Neutrophil (primary cell): Measurements from ENCODE around the gene PACS2.
"Not testable (repeated sequence)": the region's sequence is repeated elsewhere in the genome, so short reads cannot be mapped to it uniquely, and the experiment has no call there.

ENCODE experiments used
- H3K27ac ChIP-seq: fragments of 200-600 bp; sonication (generic); 2 replicates; pipeline ENCODE4 v1.5.1; 2016; ENCODE audit warnings: mild to moderate bottlenecking, moderate library complexity
- H3K27me3 ChIP-seq: fragments of 200-600 bp; sonication (generic); 2 replicates; pipeline ENCODE4 v1.6.0; 2016; ENCODE audit warnings: mild to moderate bottlenecking
- H3K36me3 ChIP-seq: fragments of 200-600 bp; sonication (generic); 2 replicates; pipeline ENCODE4 v1.5.1; 2017
- H3K4me1 ChIP-seq, 2 experiments: fragments of 200-600 bp in 1 of 2; sonication (generic) in 1 of 2; 1 replicate in 1 of 2; 2 replicates in 1 of 2; pipeline versions ENCODE4 v1.5.1 to v1.6.1; 2013 to 2016; ENCODE audit warnings: low read depth in 1 of 2, low read length in 1 of 2, mild to moderate bottlenecking in 1 of 2, moderate library complexity in 1 of 2; ENCODE audit not compliant: control insufficient read depth in 1 of 2, insufficient read depth in 1 of 2
- H3K4me3 ChIP-seq, 2 experiments: fragments of 200-600 bp in 1 of 2; sonication (generic) in 1 of 2; 1 replicate in 1 of 2; 2 replicates in 1 of 2; pipeline ENCODE4 v1.5.1; 2013 to 2016; ENCODE audit warnings: low read depth in 1 of 2, low read length in 1 of 2, mild to moderate bottlenecking in 1 of 2, moderate library complexity in 1 of 2
- H3K9me3 ChIP-seq: fragments of 200-600 bp; sonication (generic); 2 replicates; pipeline ENCODE4 v1.5.1; 2016
- CTCF ChIP-seq: fragments of 200-600 bp; sonication (generic); IDR thresholded peaks from 2 replicates; pipeline ENCODE4 v1.5.1; 2016; ENCODE audit warnings: antibody characterized with exemption

The PACS2 gene

GRCh38 chr14:105272623-105273022, 41.9 kb upstream of the PACS2 start:
- H3K27me3 ChIP-seq = no peaks in the 10 kb centered on the region
- no peaks in the 10 kb centered on the region for H3K4me1 ChIP-seq
- no peaks in the 10 kb centered on the region for H3K9me3 ChIP-seq
- no peak for TF ChIP-seq CTCF
- no peak overlapping the region for H3K27ac ChIP-seq
- peaks cover 11% of the 10 kb centered on the region for H3K36me3 ChIP-seq
- H3K4me3 ChIP-seq = no peak overlapping the region

- H3K4me3 ChIP-seq = no peak overlapping the region
- peaks cover 11% of the 10 kb centered on the region for H3K36me3 ChIP-seq
- TF ChIP-seq CTCF = no peak
- H3K9me3 ChIP-seq = no peaks in the 10 kb centered on the region
- H3K27me3 ChIP-seq = no peaks in the 10 kb centered on the region
- no peak overlapping the region for H3K27ac ChIP-seq
- H3K4me1 ChIP-seq = no peaks in the 10 kb centered on the region
Measured at GRCh38 chr14:105273062-105273461, 41.5 kb upstream of the PACS2 start.

- no peak for TF ChIP-seq CTCF
- H3K4me3 ChIP-seq = no peak overlapping the region
- no peaks in the 10 kb centered on the region for H3K36me3 ChIP-seq
- H3K4me1 ChIP-seq = no peaks in the 10 kb centered on the region
- H3K27ac ChIP-seq = no peak overlapping the region
- no peaks in the 10 kb centered on the region for H3K27me3 ChIP-seq
- H3K9me3 ChIP-seq = no peaks in the 10 kb centered on the region
Measured at GRCh38 chr14:105274637-105275036, 39.9 kb upstream of the PACS2 start.

GRCh38 chr14:105275267-105275946, 39.1 kb upstream of the PACS2 start:
- Histone ChIP-seq H3K4me3 (no peak overlapping the region), H3K4me1 (no peaks in the 10 kb centered on the region), H3K36me3 (no peaks in the 10 kb centered on the region), H3K9me3 (no peaks in the 10 kb centered on the region), H3K27ac (no peak overlapping the region), H3K27me3 (no peaks in the 10 kb centered on the region)
- TF ChIP-seq CTCF = no peak

GRCh38 chr14:105277448-105277847, 37.1 kb upstream of the PACS2 start:
- H3K27me3 ChIP-seq, H3K27ac ChIP-seq, H3K4me1 ChIP-seq, H3K4me3 ChIP-seq, H3K36me3 ChIP-seq, H3K9me3 ChIP-seq: not testable (repeated sequence)

GRCh38 chr14:105279642-105280361, 34.7 kb upstream of the PACS2 start:
- TF ChIP-seq CTCF = no peak
- Histone ChIP-seq H3K9me3 (no peaks in the 10 kb centered on the region), H3K4me3 (no peak overlapping the region), H3K36me3 (no peaks in the 10 kb centered on the region), H3K4me1 (no peaks in the 10 kb centered on the region), H3K27ac (no peak overlapping the region), H3K27me3 (no peaks in the 10 kb centered on the region)
